GM04504 (cell line): ENCODE measurements around the gene CDK14.
"Not testable (repeated sequence)": the region's sequence is repeated elsewhere in the genome, so short reads cannot be mapped to it uniquely, and the experiment has no call there.

Experiments used
- DNase-seq: peaks from one replicate; pipeline ENCODE4 v3.0.0-alpha.2; 2012; ENCODE audit warnings: low read depth

CDK14 gene

GRCh38 chr7:90756366-90756765 is 160.2 kb downstream of the CDK14 start:
- DNase-seq = no peak

GRCh38 chr7:90757565-90757950 is 161.4 kb downstream of the CDK14 start:
- DNase-seq = not testable (repeated sequence)

- DNase-seq = no peak
These were observed 162.9 kb downstream of the CDK14 start for GRCh38 chr7:90758933-90759562.

- DNase-seq = no peak
These were observed 163.6 kb downstream of the CDK14 start for GRCh38 chr7:90759710-90760109.

- no peak for DNase-seq
These were observed 164.8 kb downstream of the CDK14 start for GRCh38 chr7:90760892-90761291.

- no peak for DNase-seq
These were observed 165.5 kb downstream of the CDK14 start for GRCh38 chr7:90761584-90761983.

GRCh38 chr7:90763108-90763507 is 167.0 kb downstream of the CDK14 start:
- no peak for DNase-seq

- no peak for DNase-seq
These were observed 168.9 kb downstream of the CDK14 start for GRCh38 chr7:90764848-90765570.

- no peak for DNase-seq
These were observed 170.9 kb downstream of the CDK14 start for GRCh38 chr7:90766814-90767564.

- no peak for DNase-seq
These were observed 172.2 kb downstream of the CDK14 start for GRCh38 chr7:90768301-90768700.

GRCh38 chr7:90769036-90769435 is 172.9 kb downstream of the CDK14 start:
- DNase-seq = no peak

GRCh38 chr7:90769566-90769965 is 173.4 kb downstream of the CDK14 start:
- not testable (repeated sequence) for DNase-seq

GRCh38 chr7:90771281-90771680 is 175.2 kb downstream of the CDK14 start:
- DNase-seq = peak; percentile 21

- no peak for DNase-seq
These were observed 176.3 kb downstream of the CDK14 start for GRCh38 chr7:90772410-90772809.

GRCh38 chr7:90773269-90773668 is 177.1 kb downstream of the CDK14 start:
- DNase-seq = no peak

- DNase-seq = no peak
These were observed 178.6 kb downstream of the CDK14 start for GRCh38 chr7:90774706-90775105.

GRCh38 chr7:90775383-90775965 is 179.4 kb downstream of the CDK14 start:
- DNase-seq = no peak

GRCh38 chr7:90777041-90777440 is 180.9 kb downstream of the CDK14 start:
- no peak for DNase-seq

- no peak for DNase-seq
These were observed 181.3 kb downstream of the CDK14 start for GRCh38 chr7:90777465-90777864.

- DNase-seq = no peak
These were observed 181.8 kb downstream of the CDK14 start for GRCh38 chr7:90777886-90778285.

- no peak for DNase-seq
These were observed 191.9 kb downstream of the CDK14 start for GRCh38 chr7:90788052-90788451.

- DNase-seq = no peak
These were observed 193.7 kb downstream of the CDK14 start for GRCh38 chr7:90789736-90790306.
